Measurements from ENCODE around the gene NFASC. TPM values are rescaled to one million over a fixed set of nuclear protein-coding genes. Genes with fewer than 3 reads are reported as not detected.

NFASC gene
- total and polyA plus RNA-seq, 2 experiments from 2014 or later: 3.9 to 11.7 TPM

DNA sequence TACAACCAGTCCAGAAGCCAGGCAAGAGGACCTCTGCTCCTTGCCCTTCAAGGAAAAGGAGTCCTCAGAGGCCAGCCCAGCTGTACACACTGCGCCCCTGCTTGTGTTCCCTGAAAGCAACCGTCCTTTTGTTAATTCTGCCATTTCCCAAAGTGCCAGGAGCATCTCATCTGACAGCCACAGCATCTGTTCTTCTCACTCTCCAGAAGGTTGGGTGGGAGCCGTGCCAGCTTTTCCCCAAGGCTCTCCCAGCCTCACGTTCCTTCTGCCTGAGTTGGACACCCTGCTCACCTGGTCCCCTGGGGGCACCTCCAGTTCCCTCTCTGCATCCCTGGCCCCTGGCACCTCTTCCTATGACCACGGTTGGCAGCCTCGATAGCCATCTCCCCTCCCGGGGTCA lies 161.8 kb downstream of the NFASC start:
- H3K4me1 Mint-ChIP-seq: peaks cover 16% of the 10 kb centered on the region; the same call in 2 of the 3 replicates
- no peak overlapping the region for H3K4me3 Mint-ChIP-seq
- H3K27me3 Mint-ChIP-seq (ENCODE audit: insufficient read depth, low read depth, poor library complexity): peaks cover 9% of the 10 kb centered on the region
- no peak overlapping the region for H3K4me2 ChIP-seq
- H3K4me1 ChIP-seq (ENCODE audit: insufficient read depth): no peaks in the 10 kb centered on the region
- DNase-seq (ENCODE audit: low spot score) (no peak), ATAC-seq (no peak)
- H3K27me3 ChIP-seq (ENCODE audit: insufficient read depth): no peaks in the 10 kb centered on the region
- H3K27ac ChIP-seq (ENCODE audit: low read depth): no peak overlapping the region
- H3K36me3 Mint-ChIP-seq (ENCODE audit: low read depth): no peaks in the 10 kb centered on the region
- no peaks in the 10 kb centered on the region for H3F3A ChIP-seq (replicated peaks; ENCODE audit: low read depth)
- no peaks in the 10 kb centered on the region for H3K9me3 Mint-ChIP-seq
- no peaks in the 10 kb centered on the region for H3K36me3 ChIP-seq (ENCODE audit: insufficient read depth)
- no peak overlapping the region for H3K27ac Mint-ChIP-seq
- H2AFZ ChIP-seq: no peak overlapping the region
- TF ChIP-seq, protein P1, sequence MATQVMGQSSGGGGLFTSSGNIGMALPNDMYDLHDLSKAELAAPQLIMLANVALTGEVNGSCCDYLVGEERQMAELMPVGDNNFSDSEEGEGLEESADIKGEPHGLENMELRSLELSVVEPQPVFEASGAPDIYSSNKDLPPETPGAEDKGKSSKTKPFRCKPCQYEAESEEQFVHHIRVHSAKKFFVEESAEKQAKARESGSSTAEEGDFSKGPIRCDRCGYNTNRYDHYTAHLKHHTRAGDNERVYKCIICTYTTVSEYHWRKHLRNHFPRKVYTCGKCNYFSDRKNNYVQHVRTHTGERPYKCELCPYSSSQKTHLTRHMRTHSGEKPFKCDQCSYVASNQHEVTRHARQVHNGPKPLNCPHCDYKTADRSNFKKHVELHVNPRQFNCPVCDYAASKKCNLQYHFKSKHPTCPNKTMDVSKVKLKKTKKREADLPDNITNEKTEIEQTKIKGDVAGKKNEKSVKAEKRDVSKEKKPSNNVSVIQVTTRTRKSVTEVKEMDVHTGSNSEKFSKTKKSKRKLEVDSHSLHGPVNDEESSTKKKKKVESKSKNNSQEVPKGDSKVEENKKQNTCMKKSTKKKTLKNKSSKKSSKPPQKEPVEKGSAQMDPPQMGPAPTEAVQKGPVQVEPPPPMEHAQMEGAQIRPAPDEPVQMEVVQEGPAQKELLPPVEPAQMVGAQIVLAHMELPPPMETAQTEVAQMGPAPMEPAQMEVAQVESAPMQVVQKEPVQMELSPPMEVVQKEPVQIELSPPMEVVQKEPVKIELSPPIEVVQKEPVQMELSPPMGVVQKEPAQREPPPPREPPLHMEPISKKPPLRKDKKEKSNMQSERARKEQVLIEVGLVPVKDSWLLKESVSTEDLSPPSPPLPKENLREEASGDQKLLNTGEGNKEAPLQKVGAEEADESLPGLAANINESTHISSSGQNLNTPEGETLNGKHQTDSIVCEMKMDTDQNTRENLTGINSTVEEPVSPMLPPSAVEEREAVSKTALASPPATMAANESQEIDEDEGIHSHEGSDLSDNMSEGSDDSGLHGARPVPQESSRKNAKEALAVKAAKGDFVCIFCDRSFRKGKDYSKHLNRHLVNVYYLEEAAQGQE (IDR thresholded peaks at IDR 0.05; ENCODE audit: unreplicated experiment): no peak
- no peak for TF ChIP-seq POLR2AphosphoS5 (IDR thresholded peaks at IDR 0.05; ENCODE audit: low read depth)
- TF ChIP-seq EZH2 (IDR thresholded peaks at IDR 0.05; ENCODE audit: low read depth, unreplicated experiment): no peak
- no peak for TF ChIP-seq EZH2phosphoT487 (IDR thresholded peaks at IDR 0.05; ENCODE audit: unreplicated experiment)
- no peak for TF ChIP-seq ZNF331 (CRISPR knock-in tag; IDR thresholded peaks at IDR 0.05; ENCODE audit: low read depth)
- TF ChIP-seq, protein P2, sequence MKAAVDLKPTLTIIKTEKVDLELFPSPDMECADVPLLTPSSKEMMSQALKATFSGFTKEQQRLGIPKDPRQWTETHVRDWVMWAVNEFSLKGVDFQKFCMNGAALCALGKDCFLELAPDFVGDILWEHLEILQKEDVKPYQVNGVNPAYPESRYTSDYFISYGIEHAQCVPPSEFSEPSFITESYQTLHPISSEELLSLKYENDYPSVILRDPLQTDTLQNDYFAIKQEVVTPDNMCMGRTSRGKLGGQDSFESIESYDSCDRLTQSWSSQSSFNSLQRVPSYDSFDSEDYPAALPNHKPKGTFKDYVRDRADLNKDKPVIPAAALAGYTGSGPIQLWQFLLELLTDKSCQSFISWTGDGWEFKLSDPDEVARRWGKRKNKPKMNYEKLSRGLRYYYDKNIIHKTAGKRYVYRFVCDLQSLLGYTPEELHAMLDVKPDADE (IDR thresholded peaks at IDR 0.05): no peak
- TF ChIP-seq, protein P3, sequence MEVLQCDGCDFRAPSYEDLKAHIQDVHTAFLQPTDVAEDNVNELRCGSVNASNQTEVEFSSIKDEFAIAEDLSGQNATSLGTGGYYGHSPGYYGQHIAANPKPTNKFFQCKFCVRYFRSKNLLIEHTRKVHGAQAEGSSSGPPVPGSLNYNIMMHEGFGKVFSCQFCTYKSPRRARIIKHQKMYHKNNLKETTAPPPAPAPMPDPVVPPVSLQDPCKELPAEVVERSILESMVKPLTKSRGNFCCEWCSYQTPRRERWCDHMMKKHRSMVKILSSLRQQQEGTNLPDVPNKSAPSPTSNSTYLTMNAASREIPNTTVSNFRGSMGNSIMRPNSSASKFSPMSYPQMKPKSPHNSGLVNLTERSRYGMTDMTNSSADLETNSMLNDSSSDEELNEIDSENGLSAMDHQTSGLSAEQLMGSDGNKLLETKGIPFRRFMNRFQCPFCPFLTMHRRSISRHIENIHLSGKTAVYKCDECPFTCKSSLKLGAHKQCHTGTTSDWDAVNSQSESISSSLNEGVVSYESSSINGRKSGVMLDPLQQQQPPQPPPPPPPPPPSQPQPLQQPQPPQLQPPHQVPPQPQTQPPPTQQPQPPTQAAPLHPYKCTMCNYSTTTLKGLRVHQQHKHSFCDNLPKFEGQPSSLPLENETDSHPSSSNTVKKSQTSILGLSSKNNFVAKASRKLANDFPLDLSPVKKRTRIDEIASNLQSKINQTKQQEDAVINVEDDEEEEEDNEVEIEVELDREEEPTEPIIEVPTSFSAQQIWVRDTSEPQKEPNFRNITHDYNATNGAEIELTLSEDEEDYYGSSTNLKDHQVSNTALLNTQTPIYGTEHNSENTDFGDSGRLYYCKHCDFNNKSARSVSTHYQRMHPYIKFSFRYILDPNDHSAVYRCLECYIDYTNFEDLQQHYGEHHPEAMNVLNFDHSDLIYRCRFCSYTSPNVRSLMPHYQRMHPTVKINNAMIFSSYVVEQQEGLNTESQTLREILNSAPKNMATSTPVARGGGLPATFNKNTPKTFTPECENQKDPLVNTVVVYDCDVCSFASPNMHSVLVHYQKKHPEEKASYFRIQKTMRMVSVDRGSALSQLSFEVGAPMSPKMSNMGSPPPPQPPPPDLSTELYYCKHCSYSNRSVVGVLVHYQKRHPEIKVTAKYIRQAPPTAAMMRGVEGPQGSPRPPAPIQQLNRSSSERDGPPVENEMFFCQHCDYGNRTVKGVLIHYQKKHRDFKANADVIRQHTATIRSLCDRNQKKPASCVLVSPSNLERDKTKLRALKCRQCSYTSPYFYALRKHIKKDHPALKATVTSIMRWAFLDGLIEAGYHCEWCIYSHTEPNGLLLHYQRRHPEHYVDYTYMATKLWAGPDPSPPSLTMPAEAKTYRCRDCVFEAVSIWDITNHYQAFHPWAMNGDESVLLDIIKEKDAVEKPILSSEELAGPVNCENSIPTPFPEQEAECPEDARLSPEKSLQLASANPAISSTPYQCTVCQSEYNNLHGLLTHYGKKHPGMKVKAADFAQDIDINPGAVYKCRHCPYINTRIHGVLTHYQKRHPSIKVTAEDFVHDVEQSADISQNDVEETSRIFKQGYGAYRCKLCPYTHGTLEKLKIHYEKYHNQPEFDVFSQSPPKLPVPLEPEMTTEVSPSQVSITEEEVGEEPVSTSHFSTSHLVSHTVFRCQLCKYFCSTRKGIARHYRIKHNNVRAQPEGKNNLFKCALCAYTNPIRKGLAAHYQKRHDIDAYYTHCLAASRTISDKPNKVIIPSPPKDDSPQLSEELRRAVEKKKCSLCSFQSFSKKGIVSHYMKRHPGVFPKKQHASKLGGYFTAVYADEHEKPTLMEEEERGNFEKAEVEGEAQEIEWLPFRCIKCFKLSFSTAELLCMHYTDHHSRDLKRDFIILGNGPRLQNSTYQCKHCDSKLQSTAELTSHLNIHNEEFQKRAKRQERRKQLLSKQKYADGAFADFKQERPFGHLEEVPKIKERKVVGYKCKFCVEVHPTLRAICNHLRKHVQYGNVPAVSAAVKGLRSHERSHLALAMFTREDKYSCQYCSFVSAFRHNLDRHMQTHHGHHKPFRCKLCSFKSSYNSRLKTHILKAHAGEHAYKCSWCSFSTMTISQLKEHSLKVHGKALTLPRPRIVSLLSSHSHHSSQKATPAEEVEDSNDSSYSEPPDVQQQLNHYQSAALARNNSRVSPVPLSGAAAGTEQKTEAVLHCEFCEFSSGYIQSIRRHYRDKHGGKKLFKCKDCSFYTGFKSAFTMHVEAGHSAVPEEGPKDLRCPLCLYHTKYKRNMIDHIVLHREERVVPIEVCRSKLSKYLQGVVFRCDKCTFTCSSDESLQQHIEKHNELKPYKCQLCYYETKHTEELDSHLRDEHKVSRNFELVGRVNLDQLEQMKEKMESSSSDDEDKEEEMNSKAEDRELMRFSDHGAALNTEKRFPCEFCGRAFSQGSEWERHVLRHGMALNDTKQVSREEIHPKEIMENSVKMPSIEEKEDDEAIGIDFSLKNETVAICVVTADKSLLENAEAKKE (CRISPR knock-in tag; IDR thresholded peaks at IDR 0.05): no peak
- TF ChIP-seq, protein P4, sequence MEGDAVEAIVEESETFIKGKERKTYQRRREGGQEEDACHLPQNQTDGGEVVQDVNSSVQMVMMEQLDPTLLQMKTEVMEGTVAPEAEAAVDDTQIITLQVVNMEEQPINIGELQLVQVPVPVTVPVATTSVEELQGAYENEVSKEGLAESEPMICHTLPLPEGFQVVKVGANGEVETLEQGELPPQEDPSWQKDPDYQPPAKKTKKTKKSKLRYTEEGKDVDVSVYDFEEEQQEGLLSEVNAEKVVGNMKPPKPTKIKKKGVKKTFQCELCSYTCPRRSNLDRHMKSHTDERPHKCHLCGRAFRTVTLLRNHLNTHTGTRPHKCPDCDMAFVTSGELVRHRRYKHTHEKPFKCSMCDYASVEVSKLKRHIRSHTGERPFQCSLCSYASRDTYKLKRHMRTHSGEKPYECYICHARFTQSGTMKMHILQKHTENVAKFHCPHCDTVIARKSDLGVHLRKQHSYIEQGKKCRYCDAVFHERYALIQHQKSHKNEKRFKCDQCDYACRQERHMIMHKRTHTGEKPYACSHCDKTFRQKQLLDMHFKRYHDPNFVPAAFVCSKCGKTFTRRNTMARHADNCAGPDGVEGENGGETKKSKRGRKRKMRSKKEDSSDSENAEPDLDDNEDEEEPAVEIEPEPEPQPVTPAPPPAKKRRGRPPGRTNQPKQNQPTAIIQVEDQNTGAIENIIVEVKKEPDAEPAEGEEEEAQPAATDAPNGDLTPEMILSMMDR (conservative IDR thresholded peaks at IDR 0.05; ENCODE audit: low read depth in 2 of 2): no peak
- no peak for TF ChIP-seq STAT1 (IDR thresholded peaks at IDR 0.05; ENCODE audit: unreplicated experiment)
- no peak for TF ChIP-seq ZNF114 (CRISPR knock-in tag; IDR thresholded peaks at IDR 0.05)
- no peak for TF ChIP-seq JUNB (IDR thresholded peaks at IDR 0.05; ENCODE audit: unreplicated experiment)
- H3K9me2 ChIP-seq (ENCODE audit: insufficient read depth): no peaks in the 10 kb centered on the region
- H3K4me3 ChIP-seq: no peak overlapping the region
- no peaks in the 10 kb centered on the region for H4K20me1 ChIP-seq (replicated peaks; ENCODE audit: insufficient read depth)
- H3K79me2 ChIP-seq (replicated peaks; ENCODE audit: insufficient read depth): no peaks in the 10 kb centered on the region
